ENCODE results near the gene RHOF. TPM values are rescaled to one million over a fixed set of nuclear protein-coding genes. Genes with fewer than 3 reads are reported as not detected.
"Not testable (repeated sequence)": the region's sequence is repeated elsewhere in the genome, so short reads cannot be mapped to it uniquely, and the experiment has no call there.

Gene RHOF
- total RNA-seq, 3 donors from 2014 or later: 45.5 to 86.7 (median 83.2) TPM

DNA sequence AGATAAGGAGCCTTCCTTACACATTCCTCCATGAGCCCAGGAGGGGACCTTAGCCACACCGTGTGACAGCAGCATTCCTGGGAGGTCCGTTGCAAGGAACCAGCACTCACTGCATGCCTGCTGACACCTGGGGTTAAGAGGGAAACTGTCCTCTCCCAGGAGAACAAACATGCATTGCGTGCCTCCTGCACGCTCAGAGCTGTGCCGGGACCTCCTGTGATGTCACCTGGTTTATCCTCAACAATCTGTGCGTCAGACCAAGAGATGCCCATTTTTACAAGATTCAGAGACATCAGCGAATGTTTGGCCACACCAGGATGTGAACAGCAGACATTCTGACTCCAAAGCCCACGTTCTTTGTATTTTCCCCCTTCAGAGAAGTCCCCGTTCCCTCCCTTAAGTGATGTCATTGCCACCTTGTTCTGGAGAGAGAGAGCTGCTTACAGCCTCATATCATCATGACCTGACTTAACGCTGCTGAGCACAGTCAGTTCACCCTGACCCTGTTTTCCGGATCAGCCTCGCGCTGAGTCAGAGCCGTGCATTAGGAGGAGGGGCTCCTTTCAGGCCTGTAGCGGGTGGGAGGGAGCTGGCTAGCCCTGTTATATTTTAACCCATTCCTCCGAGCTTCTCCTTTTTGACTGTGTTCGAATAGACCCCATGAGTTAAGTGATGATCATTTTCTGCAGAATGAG is 44.8 kb downstream of the RHOF start:
- Histone ChIP-seq H3K36me3 (ENCODE audit: low read depth) (no peaks in the 10 kb centered on the region), H3K9me3 (no peaks in the 10 kb centered on the region), H3K4me1 (ENCODE audit: low read depth) (no peaks in the 10 kb centered on the region), H3K4me3 (no peak overlapping the region)
- ATAC-seq (no peak), DNase-seq (no peak)
- intact Hi-C loops (cut with DNase I, micrococcal nuclease): no loop called here
- TF ChIP-seq, protein P1, sequence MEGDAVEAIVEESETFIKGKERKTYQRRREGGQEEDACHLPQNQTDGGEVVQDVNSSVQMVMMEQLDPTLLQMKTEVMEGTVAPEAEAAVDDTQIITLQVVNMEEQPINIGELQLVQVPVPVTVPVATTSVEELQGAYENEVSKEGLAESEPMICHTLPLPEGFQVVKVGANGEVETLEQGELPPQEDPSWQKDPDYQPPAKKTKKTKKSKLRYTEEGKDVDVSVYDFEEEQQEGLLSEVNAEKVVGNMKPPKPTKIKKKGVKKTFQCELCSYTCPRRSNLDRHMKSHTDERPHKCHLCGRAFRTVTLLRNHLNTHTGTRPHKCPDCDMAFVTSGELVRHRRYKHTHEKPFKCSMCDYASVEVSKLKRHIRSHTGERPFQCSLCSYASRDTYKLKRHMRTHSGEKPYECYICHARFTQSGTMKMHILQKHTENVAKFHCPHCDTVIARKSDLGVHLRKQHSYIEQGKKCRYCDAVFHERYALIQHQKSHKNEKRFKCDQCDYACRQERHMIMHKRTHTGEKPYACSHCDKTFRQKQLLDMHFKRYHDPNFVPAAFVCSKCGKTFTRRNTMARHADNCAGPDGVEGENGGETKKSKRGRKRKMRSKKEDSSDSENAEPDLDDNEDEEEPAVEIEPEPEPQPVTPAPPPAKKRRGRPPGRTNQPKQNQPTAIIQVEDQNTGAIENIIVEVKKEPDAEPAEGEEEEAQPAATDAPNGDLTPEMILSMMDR (IDR thresholded peaks at IDR 0.05): no peak

DNA sequence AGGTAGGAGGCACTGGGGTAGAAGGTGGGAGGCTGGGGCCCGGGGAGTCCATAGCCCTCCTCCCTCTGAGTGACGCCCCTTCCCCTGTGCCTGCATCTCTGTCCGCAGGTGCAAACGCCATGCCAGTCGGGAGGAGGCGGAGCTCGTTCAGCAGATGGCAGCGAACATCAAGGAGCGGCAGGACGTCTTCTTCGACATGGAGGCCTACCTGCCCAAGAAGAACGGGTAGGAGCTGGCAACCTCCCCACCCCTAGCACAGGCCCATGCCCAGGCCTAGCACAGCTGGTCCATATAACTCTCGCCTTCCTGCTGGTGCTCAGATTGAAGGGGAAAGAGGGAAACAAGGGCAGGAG is 45.3 kb downstream of the RHOF start:
- DNase-seq (no peak), ATAC-seq (no peak)
- no peaks in the 10 kb centered on the region for H3K36me3 ChIP-seq (ENCODE audit: low read depth)

DNA sequence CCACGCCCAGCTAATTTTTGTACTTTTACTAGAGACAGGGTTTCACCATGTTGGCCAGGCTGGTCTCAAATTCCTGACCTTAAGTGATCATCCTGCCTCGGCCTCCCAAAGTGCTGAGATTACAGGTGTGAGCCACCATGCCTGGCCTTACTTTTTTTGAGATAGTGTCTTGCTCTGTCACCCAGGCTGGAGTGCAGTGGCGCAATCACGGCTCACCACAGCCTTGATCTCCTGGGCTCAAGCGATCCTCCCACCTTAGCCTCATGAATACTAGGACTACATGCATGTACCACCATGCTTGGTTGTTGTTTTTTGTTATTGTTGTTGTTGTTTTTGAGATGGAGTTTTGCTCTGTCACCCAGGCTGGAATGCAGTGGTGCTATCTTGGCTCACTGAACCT is 47.9 kb downstream of the RHOF start:
- intact Hi-C loops (cut with DNase I, micrococcal nuclease); H3K9me3 ChIP-seq; H3K4me1 ChIP-seq (ENCODE audit: low read depth); DNase-seq; H3K36me3 ChIP-seq (ENCODE audit: low read depth); H3K4me3 ChIP-seq; ATAC-seq: not testable (repeated sequence)

More for the DNA sequence above, 45.3 kb downstream of the RHOF start:
- intact Hi-C loops (cut with DNase I, micrococcal nuclease): no loop called here
- TF ChIP-seq, protein P1 (IDR thresholded peaks at IDR 0.05): no peak
- Histone ChIP-seq H3K4me3 (no peak overlapping the region), H3K4me1 (ENCODE audit: low read depth) (no peaks in the 10 kb centered on the region), H3K9me3 (no peaks in the 10 kb centered on the region)

DNA sequence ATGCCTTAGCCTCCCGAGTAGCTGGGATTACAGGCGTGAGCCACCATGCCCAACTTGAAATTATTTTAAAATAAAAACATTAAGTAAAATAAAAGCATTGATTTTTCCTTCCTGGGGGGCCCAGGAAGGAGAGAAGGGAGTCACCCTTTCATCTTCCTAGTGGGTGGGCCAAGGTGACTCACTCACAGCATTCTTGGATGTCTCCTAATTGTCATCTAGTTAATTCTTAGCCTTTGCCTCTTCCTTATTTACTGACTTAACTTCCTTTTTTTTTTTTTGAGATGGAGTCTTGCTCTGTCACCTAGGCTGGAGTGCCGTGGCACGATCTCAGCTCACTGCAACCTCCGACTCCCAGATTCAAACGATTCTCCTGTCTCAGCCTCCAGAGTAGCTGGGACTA is 51.7 kb downstream of the RHOF start:
- H3K36me3 ChIP-seq (ENCODE audit: low read depth): no peaks in the 10 kb centered on the region
- ATAC-seq (no peak), DNase-seq (no peak)
- no peaks in the 10 kb centered on the region for H3K9me3 ChIP-seq
- H3K4me1 ChIP-seq (ENCODE audit: low read depth): no peaks in the 10 kb centered on the region
- no peak overlapping the region for H3K4me3 ChIP-seq
- intact Hi-C loops (cut with DNase I, micrococcal nuclease): no loop called here
- TF ChIP-seq, protein P1 (IDR thresholded peaks at IDR 0.05): no peak

DNA sequence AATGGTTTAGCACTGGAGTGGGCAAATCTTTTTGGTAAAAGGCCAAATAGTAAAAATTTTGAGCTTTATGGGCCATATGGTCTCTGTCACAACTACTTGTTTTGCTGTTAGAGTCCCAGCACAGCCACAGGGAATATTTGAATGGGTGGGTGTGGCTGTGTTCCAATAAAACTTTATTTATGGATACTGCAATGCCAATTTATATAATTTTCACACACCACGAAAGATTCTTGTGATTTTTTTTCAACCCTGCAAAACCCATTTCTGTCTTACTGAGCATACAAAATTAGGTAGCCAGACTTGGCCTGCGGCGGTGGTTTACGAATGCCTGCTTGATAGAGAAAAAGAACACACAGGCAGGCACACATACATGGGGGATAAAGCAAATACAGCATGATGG is 52.6 kb downstream of the RHOF start:
- intact Hi-C loops (cut with DNase I, micrococcal nuclease): no loop called here
- TF ChIP-seq, protein P1 (IDR thresholded peaks at IDR 0.05): no peak
- no peak overlapping the region for H3K4me3 ChIP-seq
- DNase-seq (no peak), ATAC-seq (no peak)
- H3K9me3 ChIP-seq: no peaks in the 10 kb centered on the region
- no peaks in the 10 kb centered on the region for H3K36me3 ChIP-seq (ENCODE audit: low read depth)
- H3K4me1 ChIP-seq (ENCODE audit: low read depth): no peaks in the 10 kb centered on the region

DNA sequence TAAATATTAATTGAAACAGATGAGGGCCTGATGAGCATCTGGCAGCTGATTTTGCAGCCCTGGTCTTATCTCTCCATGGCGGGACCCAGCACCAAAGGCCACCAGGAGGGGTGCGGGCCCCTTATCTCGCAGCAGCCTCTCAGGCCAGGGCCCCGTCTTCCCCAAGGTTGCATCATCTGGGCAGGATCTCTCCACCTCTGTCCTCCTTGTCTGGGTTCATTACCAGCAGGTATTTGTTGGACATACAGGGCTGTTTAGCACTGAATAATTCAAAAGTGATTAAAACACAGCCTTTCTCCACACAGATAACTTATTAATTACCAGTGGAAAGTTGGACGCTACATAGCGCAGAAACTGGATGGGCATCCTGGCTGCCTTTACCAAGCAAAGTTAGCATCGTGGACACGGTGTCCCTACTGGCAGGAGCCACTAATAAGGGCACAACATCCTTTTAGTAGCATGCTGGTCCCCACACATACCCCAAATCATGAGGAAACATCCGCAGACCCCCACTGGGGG is 55.1 kb downstream of the RHOF start:
- TF ChIP-seq, protein P1 (IDR thresholded peaks at IDR 0.05): no peak
- ATAC-seq (no peak), DNase-seq (no peak)
- Histone ChIP-seq H3K9me3 (no peaks in the 10 kb centered on the region), H3K4me1 (ENCODE audit: low read depth) (no peaks in the 10 kb centered on the region), H3K36me3 (ENCODE audit: low read depth) (no peaks in the 10 kb centered on the region), H3K4me3 (no peak overlapping the region)
- intact Hi-C loops (cut with DNase I, micrococcal nuclease): no loop called here

Data from mucosa of descending colon (tissue), 3 donors.